ENCODE data around the gene MPPED1. TPM values are rescaled to one million over a fixed set of nuclear protein-coding genes. Genes with fewer than 3 reads are reported as not detected.

Gene MPPED1
- total and polyA plus RNA-seq, 8 donors = 0.19 to 1.5 (median 0.47) TPM; not detected in 4

GRCh38 chr22:43501878-43502277 lies 90.1 kb downstream of the MPPED1 start:
- H3K36me3 ChIP-seq = no peaks in the 10 kb centered on the region
- DNase-seq = no peak
- intact Hi-C loops (cut with DNase I; ENCODE audit: low total_unique reads) = no loop called here
- TF ChIP-seq EP300 (IDR thresholded peaks at IDR 0.05) = no peak
- TF ChIP-seq POLR2A (IDR thresholded peaks at IDR 0.05) = no peak
- TF ChIP-seq POLR2AphosphoS5 (IDR thresholded peaks at IDR 0.05) = no peak
- no peak for TF ChIP-seq CTCF (IDR thresholded peaks at IDR 0.05)
- no peaks in the 10 kb centered on the region for H3K4me1 ChIP-seq
- H3K9me3 ChIP-seq = no peaks in the 10 kb centered on the region
- peaks cover 0 to 7% (median 0%) of the 10 kb centered on the region in 3 donors for H3K27me3 ChIP-seq
- H3K4me3 ChIP-seq = no peak overlapping the region
- 44 to 79% (median 57%) methylated on average over 8 to 11 of the region's 11 CpGs for WGBS, 5 donors
- no peak overlapping the region for H3K27ac ChIP-seq

GRCh38 chr22:43502306-43502874 lies 90.6 kb downstream of the MPPED1 start:
- H3K27ac ChIP-seq = no peak overlapping the region
- TF ChIP-seq POLR2A (IDR thresholded peaks at IDR 0.05) (no peak), POLR2AphosphoS5 (IDR thresholded peaks at IDR 0.05) (no peak), CTCF (IDR thresholded peaks at IDR 0.05) (no peak), EP300 (IDR thresholded peaks at IDR 0.05) (no peak)
- no peak overlapping the region for H3K4me3 ChIP-seq
- H3K36me3 ChIP-seq = no peaks in the 10 kb centered on the region
- 79 to 86% (median 83%) methylated on average over 15 to 20 of the region's 20 CpGs for WGBS, 5 donors
- H3K27me3 ChIP-seq = peaks cover 0 to 7% (median 0%) of the 10 kb centered on the region in 3 donors
- H3K9me3 ChIP-seq = no peaks in the 10 kb centered on the region
- intact Hi-C loops (cut with DNase I; ENCODE audit: low total_unique reads) = no loop called here
- H3K4me1 ChIP-seq = no peaks in the 10 kb centered on the region
- DNase-seq = no peak

GRCh38 chr22:43504068-43504467 lies 92.3 kb downstream of the MPPED1 start:
- H3K27ac ChIP-seq = no peak overlapping the region
- no peaks in the 10 kb centered on the region for H3K4me1 ChIP-seq
- 91 to 100% (median 97%) methylated on average over 3 of the region's 3 CpGs for WGBS, 5 donors
- H3K9me3 ChIP-seq = no peaks in the 10 kb centered on the region
- no peak overlapping the region for H3K4me3 ChIP-seq
- no peak for DNase-seq
- TF ChIP-seq CTCF (IDR thresholded peaks at IDR 0.05) (no peak), POLR2AphosphoS5 (IDR thresholded peaks at IDR 0.05) (no peak), EP300 (IDR thresholded peaks at IDR 0.05) (no peak), POLR2A (IDR thresholded peaks at IDR 0.05) (no peak)
- H3K36me3 ChIP-seq = no peaks in the 10 kb centered on the region
- peaks cover 0 to 7% (median 0%) of the 10 kb centered on the region in 3 donors for H3K27me3 ChIP-seq
- intact Hi-C loops (cut with DNase I; ENCODE audit: low total_unique reads) = no loop called here

GRCh38 chr22:43504666-43505261 lies 93.0 kb downstream of the MPPED1 start:
- TF ChIP-seq EP300 (IDR thresholded peaks at IDR 0.05) (no peak), CTCF (IDR thresholded peaks at IDR 0.05) (no peak), POLR2AphosphoS5 (IDR thresholded peaks at IDR 0.05) (no peak), POLR2A (IDR thresholded peaks at IDR 0.05) (no peak)
- no peak for DNase-seq
- Histone ChIP-seq H3K4me3 (no peak overlapping the region), H3K36me3 (no peaks in the 10 kb centered on the region), H3K4me1 (no peaks in the 10 kb centered on the region), H3K27me3 (peaks cover 0 to 7% (median 0%) of the 10 kb centered on the region in 3 donors), H3K9me3 (no peaks in the 10 kb centered on the region), H3K27ac (no peak overlapping the region)
- WGBS, 5 donors = 92 to 95% (median 93%) methylated on average over 7 of the region's 7 CpGs
- intact Hi-C loops (cut with DNase I; ENCODE audit: low total_unique reads) = no loop called here
